ENCODE results near the gene ARHGAP18. TPM values are rescaled to one million over a fixed set of nuclear protein-coding genes. Genes with fewer than 3 reads are reported as not detected.

ARHGAP18 gene
- total and polyA plus RNA-seq, 2 of the 13 experiments (the other 11 are each of a cell fraction or from before 2014, with no cell fraction given): 58.2 to 115 TPM

DNA sequence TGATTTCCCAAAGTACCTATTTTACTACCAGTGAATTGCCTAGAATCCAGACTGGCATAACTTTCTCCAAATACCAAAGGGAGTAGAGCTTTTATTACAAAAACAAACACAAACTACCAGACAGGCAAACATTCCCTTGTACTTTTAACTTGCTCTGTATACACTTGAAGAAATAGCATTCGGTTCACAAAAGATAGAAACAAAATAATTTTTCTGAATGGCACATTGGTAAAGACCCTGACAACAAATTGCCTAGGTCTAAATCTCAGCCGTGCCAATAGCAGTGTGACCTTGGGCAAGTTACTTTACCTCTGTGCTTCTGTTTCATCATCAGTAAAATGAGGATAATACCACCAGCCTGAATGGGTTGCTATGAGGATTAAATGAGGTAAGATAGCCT is 15.9 kb downstream of the ARHGAP18 start (continued):
- TF ChIP-seq EHMT2 (IDR thresholded peaks at IDR 0.05; ENCODE audit: borderline replicate concordance, low read depth, low read length) (no peak), SALL1 (CRISPR knock-in tag; IDR thresholded peaks at IDR 0.05) (no peak; the same call in 1 of the 2 replicates), CEBPG (CRISPR knock-in tag; IDR thresholded peaks at IDR 0.05) (peak; percentile 77), ZNF232 (CRISPR knock-in tag; IDR thresholded peaks at IDR 0.05; ENCODE audit: borderline replicate concordance) (no peak), HMG20B (CRISPR knock-in tag; conservative IDR thresholded peaks at IDR 0.05) (peak; percentile 91), PLRG1 (conservative IDR thresholded peaks at IDR 0.05) (no peak), HNRNPK (IDR thresholded peaks at IDR 0.05; ENCODE audit: low read depth, low read length, poor library complexity, severe bottlenecking) (no peak), HMG20A (CRISPR knock-in tag; IDR thresholded peaks at IDR 0.05; ENCODE audit: borderline replicate concordance) (peak; percentile 77; the same call in 1 of the 2 replicates), CREM (IDR thresholded peaks at IDR 0.05) (peak; percentile 9; the same call in 1 of the 2 replicates), CREM (CRISPR knock-in tag; IDR thresholded peaks at IDR 0.05) (no peak), MAF1 (CRISPR knock-in tag; IDR thresholded peaks at IDR 0.05; ENCODE audit: borderline replicate concordance) (no peak), NFE2L1 (CRISPR knock-in tag; IDR thresholded peaks at IDR 0.05; ENCODE audit: borderline replicate concordance) (no peak), XBP1 (CRISPR knock-in tag; IDR thresholded peaks at IDR 0.05) (no peak), ZNF614 (CRISPR knock-in tag; IDR thresholded peaks at IDR 0.05; ENCODE audit: borderline replicate concordance) (0 out of 2 replicates have a peak, but pooled peaks have one; percentile 18), HOXD1 (CRISPR knock-in tag; IDR thresholded peaks at IDR 0.05) (no peak), CBX5 (CRISPR knock-in tag; IDR thresholded peaks at IDR 0.05; ENCODE audit: borderline replicate concordance) (no peak), ZNF879 (CRISPR knock-in tag; IDR thresholded peaks at IDR 0.05) (no peak)
- TF ChIP-seq, protein P1, sequence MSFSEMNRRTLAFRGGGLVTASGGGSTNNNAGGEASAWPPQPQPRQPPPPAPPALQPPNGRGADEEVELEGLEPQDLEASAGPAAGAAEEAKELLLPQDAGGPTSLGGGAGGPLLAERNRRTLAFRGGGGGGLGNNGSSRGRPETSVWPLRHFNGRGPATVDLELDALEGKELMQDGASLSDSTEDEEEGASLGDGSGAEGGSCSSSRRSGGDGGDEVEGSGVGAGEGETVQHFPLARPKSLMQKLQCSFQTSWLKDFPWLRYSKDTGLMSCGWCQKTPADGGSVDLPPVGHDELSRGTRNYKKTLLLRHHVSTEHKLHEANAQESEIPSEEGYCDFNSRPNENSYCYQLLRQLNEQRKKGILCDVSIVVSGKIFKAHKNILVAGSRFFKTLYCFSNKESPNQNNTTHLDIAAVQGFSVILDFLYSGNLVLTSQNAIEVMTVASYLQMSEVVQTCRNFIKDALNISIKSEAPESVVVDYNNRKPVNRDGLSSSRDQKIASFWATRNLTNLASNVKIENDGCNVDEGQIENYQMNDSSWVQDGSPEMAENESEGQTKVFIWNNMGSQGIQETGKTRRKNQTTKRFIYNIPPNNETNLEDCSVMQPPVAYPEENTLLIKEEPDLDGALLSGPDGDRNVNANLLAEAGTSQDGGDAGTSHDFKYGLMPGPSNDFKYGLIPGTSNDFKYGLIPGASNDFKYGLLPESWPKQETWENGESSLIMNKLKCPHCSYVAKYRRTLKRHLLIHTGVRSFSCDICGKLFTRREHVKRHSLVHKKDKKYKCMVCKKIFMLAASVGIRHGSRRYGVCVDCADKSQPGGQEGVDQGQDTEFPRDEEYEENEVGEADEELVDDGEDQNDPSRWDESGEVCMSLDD (CRISPR knock-in tag; IDR thresholded peaks at IDR 0.05; ENCODE audit: borderline replicate concordance): no peak
- TF ChIP-seq, protein P2, sequence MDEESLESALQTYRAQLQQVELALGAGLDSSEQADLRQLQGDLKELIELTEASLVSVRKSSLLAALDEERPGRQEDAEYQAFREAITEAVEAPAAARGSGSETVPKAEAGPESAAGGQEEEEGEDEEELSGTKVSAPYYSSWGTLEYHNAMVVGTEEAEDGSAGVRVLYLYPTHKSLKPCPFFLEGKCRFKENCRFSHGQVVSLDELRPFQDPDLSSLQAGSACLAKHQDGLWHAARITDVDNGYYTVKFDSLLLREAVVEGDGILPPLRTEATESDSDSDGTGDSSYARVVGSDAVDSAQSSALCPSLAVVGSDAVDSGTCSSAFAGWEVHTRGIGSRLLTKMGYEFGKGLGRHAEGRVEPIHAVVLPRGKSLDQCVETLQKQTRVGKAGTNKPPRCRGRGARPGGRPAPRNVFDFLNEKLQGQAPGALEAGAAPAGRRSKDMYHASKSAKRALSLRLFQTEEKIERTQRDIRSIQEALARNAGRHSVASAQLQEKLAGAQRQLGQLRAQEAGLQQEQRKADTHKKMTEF (CRISPR knock-in tag; IDR thresholded peaks at IDR 0.05): peak; percentile 22; the same call in 1 of the 2 replicates
- TF ChIP-seq, protein P3, sequence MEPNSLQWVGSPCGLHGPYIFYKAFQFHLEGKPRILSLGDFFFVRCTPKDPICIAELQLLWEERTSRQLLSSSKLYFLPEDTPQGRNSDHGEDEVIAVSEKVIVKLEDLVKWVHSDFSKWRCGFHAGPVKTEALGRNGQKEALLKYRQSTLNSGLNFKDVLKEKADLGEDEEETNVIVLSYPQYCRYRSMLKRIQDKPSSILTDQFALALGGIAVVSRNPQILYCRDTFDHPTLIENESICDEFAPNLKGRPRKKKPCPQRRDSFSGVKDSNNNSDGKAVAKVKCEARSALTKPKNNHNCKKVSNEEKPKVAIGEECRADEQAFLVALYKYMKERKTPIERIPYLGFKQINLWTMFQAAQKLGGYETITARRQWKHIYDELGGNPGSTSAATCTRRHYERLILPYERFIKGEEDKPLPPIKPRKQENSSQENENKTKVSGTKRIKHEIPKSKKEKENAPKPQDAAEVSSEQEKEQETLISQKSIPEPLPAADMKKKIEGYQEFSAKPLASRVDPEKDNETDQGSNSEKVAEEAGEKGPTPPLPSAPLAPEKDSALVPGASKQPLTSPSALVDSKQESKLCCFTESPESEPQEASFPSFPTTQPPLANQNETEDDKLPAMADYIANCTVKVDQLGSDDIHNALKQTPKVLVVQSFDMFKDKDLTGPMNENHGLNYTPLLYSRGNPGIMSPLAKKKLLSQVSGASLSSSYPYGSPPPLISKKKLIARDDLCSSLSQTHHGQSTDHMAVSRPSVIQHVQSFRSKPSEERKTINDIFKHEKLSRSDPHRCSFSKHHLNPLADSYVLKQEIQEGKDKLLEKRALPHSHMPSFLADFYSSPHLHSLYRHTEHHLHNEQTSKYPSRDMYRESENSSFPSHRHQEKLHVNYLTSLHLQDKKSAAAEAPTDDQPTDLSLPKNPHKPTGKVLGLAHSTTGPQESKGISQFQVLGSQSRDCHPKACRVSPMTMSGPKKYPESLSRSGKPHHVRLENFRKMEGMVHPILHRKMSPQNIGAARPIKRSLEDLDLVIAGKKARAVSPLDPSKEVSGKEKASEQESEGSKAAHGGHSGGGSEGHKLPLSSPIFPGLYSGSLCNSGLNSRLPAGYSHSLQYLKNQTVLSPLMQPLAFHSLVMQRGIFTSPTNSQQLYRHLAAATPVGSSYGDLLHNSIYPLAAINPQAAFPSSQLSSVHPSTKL (CRISPR knock-in tag; IDR thresholded peaks at IDR 0.05): peak; percentile 80
- TF ChIP-seq, protein P4, sequence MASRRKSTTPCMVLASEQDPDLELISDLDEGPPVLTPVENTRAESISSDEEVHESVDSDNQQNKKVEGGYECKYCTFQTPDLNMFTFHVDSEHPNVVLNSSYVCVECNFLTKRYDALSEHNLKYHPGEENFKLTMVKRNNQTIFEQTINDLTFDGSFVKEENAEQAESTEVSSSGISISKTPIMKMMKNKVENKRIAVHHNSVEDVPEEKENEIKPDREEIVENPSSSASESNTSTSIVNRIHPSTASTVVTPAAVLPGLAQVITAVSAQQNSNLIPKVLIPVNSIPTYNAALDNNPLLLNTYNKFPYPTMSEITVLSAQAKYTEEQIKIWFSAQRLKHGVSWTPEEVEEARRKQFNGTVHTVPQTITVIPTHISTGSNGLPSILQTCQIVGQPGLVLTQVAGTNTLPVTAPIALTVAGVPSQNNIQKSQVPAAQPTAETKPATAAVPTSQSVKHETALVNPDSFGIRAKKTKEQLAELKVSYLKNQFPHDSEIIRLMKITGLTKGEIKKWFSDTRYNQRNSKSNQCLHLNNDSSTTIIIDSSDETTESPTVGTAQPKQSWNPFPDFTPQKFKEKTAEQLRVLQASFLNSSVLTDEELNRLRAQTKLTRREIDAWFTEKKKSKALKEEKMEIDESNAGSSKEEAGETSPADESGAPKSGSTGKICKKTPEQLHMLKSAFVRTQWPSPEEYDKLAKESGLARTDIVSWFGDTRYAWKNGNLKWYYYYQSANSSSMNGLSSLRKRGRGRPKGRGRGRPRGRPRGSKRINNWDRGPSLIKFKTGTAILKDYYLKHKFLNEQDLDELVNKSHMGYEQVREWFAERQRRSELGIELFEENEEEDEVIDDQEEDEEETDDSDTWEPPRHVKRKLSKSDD (CRISPR knock-in tag; IDR thresholded peaks at IDR 0.05; ENCODE audit: low read depth): no peak
